Retinal pigment epithelial cell (primary cell): ENCODE results near the gene TLCD3B.

Experiments used
- DNase-seq: peaks from one replicate; pipeline ENCODE4 v3.0.0-alpha.2; 2010; ENCODE audit warnings: low read depth
- H3K4me3 ChIP-seq: 2 replicates; pipeline ENCODE4 v1.5.1; 2011; ENCODE audit warnings: mild to moderate bottlenecking, low read length, control low read depth, moderate library complexity
- TF ChIP-seq, protein P1 (sequence below): conservative IDR thresholded peaks from 2 replicates; pipeline ENCODE4 v1.5.1; 2011; ENCODE audit warnings: low read depth, low read length, control low read depth, inconsistent platforms

TLCD3B gene

DNA sequence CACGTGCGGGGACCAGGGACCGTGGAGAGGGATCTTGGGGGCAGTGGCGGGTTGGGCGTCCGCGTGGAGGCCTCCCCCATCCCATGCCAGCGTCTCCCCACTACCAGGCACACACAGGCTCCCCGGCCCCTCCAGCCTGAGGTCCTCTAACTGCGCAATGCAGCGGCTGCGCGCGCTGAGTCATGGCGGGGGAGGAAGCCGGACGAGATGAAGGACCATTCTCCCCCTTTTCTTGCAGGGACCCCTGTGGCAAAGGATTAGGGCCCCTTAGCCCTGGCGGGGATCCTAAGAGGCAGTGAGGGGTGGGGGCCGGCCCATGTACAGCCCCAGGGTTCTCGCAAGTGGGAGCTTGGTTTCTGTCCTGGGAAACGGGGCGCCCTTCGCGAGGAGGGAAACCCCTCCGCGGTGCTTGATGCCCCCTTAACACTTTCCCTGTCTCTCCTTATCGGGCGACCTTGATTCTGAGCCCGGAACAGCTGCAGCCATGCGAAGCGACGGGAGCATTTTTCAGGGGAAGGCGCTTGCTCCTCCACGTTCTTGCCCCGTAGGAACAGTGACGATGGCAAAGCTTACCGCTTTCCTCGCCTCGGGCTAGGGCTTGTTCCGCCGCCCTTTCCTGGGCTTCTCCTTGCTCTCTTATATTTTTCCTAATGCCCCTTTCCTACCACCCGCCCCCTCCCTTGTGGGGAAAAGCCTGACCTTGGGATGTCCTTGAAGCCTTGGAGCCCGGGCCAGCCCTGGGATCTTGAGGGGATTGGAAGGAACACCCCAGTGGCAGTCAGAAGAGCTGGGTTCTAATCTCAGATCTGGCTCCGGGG is 35.1 kb upstream of the TLCD3B start:
- H3K4me3 ChIP-seq: peak overlapping the region; percentile 79
- TF ChIP-seq, protein P1, sequence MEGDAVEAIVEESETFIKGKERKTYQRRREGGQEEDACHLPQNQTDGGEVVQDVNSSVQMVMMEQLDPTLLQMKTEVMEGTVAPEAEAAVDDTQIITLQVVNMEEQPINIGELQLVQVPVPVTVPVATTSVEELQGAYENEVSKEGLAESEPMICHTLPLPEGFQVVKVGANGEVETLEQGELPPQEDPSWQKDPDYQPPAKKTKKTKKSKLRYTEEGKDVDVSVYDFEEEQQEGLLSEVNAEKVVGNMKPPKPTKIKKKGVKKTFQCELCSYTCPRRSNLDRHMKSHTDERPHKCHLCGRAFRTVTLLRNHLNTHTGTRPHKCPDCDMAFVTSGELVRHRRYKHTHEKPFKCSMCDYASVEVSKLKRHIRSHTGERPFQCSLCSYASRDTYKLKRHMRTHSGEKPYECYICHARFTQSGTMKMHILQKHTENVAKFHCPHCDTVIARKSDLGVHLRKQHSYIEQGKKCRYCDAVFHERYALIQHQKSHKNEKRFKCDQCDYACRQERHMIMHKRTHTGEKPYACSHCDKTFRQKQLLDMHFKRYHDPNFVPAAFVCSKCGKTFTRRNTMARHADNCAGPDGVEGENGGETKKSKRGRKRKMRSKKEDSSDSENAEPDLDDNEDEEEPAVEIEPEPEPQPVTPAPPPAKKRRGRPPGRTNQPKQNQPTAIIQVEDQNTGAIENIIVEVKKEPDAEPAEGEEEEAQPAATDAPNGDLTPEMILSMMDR: no peak
- DNase-seq: no peak

DNA sequence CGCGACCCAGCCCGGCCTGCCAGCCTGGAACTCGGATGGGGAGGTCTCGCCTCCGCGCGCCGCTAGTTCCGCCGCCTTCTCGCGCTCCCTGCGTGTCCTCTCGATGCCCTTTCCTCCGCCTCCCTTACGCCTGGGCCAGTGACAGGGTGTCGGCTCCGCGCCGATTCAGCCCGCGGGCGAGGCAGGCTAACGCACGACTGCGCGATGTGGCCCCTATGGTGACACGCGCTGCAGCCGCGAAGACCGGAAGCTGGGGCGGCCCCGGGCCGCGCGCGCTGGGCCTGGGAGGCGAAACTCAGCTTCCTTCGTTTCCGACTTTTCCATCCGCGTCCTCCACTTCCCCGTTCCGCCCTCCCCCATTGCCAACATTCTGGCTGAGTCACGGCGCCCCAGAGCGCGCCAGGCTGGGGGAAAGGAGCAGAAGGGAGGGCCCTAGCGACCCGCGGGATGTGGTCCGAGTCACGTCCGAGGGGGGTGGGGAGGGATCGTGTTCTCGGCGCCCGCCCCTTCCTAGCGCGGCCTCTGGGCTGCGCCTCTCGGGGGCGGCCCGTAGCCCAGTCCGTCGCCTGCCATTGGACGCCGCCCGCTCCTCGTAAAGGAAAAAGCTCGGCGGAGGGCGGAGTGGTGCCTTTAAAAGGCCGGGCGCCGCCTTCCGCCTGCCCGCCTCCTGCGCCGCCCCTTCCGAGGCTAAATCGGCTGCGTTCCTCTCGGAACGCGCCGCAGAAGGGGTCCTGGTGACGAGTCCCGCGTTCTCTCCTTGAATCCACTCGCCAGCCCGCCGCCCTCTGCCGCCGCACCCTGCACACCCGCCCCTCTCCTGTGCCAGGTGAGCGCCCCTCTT is 34.3 kb upstream of the TLCD3B start, which contains the start of gene ALDOA:
ALDOA (plus strand) TSS at position 659 of the 841 bp plus-strand sequence. CDS start 1,138 bp downstream, outside the sequence.
- DNase-seq: peak; percentile 92
- TF ChIP-seq, protein P1: no peak
- peak within 1 kb of the TSS; percentile 79 for H3K4me3 ChIP-seq

DNA sequence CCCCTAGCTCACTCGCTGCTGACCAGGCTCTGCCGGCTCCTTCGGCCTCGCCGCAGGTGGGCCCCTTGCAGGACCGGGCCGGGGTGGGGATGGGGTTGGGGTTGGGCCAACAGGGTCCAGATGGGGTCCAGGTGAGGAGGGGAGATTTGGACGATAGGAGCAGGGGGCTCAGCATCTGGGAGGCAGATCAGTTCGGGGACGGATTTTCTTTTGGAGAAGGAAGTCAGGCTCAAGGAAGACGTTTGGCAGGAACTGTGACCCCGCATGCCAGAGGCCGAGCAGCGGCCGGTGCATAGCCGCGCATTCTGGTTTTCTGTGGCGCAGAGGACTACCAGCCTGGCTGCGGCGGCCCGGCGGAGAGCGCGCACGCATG is 33.6 kb upstream of the TLCD3B start:
- no peak for DNase-seq
- H3K4me3 ChIP-seq: peak overlapping the region; percentile 79
- TF ChIP-seq, protein P1: no peak

DNA sequence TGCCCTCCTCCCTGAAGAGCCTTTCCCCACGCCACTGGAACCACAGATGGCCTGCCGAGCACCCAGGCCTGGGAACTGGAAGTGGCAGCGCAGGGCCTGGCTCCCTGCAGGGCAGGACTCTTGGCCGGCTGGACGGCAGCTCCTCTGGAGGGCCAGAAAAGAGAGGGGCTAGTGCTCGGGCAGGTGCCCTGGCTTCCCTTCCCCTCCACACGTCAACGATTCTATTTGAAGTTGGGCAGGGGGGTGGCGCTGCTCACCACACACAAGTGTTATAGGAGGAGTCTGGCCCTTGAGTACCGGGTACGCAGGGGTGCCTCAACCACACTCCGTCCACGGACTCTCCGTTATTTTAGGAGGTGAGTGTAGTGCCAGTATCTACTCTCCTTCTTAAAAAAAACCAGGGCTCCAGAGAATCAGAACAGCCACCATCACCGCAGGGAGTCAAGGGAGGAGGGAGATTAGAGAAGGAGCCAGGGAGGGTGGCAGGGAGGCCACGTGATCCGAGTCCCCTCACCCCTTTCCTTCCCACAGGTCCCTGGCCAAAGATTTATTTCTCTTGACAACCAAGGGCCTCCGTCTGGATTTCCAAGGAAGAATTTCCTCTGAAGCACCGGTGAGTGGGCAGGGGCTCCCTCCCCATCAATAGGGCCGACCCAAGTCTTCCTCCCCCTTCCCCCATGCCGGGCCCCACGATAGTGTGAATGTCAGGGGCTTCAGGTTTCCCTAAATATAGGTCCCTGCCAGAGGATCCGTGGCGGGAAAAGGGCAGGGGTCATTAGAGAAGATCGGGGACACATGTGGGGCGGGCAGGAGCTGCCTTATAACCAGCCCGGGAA is 33.0 kb upstream of the TLCD3B start:
- TF ChIP-seq, protein P1: peak; percentile 23
- no peak for DNase-seq

DNA sequence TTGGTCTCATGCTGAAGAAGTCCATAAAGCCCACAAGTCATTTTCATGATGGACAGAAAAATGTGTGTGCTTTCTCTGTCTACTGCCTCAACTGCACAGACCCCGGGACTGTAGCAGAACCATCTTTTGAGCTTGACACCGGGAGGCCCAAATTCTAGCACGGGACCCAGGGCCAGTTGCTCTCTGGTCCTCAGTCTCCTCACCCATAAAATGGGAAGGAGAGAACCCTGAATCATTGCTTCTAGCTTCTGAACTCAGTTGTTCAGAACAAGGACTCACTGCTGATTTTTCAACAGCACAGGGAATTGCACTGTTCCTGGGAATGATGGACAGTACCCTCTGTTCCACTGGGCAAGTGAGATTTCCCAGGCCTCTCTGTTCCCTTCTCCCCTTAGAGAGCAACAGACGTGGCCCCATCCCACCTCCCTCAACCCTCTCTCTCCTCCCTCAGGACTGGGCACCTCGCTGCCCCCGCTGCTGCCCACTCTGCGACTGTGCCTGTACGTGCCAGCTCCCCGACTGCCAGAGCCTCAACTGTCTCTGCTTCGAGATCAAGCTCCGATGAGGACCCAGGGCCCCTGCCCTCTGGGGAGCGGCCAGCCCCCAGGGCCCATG is 32.3 kb upstream of the TLCD3B start:
- TF ChIP-seq, protein P1: no peak
- DNase-seq: no peak
- H3K4me3 ChIP-seq: no peak overlapping the region

More for the DNA sequence above, 33.0 kb upstream of the TLCD3B start:
- peak overlapping the region; percentile 79 for H3K4me3 ChIP-seq

DNA sequence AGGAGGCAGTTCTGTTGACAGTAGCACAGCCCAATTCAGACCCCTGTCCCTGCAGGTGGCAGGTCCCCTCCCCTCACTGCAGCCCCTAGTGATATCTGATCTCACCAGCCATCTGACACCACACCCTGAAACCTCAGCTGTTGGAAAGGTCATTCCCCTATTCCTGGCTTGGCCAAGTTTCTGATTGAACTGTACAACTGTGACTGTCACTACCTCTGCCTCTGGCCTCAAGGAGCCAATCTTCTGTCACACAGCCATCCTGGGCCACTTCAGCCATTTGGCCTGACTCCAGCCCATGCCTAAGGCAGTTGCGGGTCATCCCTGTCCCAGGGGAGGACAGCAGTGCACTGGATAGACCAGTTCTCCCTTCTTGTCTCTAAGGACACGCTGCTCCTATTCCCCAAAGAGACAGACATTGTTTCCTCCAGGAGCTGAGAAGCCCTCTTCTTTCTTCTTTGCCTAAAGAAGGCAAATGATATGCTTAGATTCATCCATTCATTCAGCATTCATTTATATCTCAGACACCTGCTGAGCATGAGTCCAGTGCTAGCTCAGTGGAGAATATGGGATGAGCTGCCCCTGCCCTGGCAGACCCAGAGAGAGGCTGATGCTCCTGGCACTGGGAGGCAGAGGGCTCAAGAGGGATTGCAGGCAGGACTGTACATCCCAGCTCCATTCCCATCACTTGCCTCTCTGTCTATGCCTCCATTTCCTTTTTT is 29.9 kb upstream of the TLCD3B start:
- H3K4me3 ChIP-seq: no peak overlapping the region
- DNase-seq: no peak
- TF ChIP-seq, protein P1: no peak
